Measurements from ENCODE around the gene KPTN. TPM values are rescaled to one million over a fixed set of nuclear protein-coding genes. Genes with fewer than 3 reads are reported as not detected.

The KPTN gene
- polyA plus RNA-seq, 1 experiment, result 12.1 TPM

DNA sequence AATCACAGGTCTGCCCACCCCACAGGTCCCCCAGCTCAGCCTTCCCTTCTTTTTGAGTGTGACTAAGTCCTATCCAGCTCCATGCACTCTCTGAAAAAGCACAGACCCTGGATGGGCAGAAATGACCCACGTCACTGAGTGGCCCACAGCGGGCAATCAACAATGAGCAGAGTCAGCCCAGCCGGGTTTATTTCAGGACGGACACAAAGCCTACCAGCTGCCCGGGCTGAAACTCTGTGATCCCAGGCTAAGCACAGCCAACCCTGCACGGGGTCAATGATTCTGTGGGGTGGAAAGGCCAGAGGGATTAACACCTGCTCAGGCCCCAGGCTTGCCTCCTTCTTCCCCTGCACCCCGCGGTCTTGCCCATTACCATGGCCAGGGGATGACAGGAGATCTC lies 22.4 kb upstream of the KPTN start:
- ChIA-PET CTCF (no interaction called here), POLR2A (no interaction called here)
- H3K36me3 ChIP-seq (ENCODE audit: control insufficient read depth, insufficient read depth, low read length), result peaks cover 13% of the 10 kb centered on the region
- H3K27me3 ChIP-seq (ENCODE audit: control insufficient read depth, insufficient read depth, low read length), result no peaks in the 10 kb centered on the region
- DNase-seq (ENCODE audit: low read depth), result no peak
- TF ChIP-seq, protein P1, sequence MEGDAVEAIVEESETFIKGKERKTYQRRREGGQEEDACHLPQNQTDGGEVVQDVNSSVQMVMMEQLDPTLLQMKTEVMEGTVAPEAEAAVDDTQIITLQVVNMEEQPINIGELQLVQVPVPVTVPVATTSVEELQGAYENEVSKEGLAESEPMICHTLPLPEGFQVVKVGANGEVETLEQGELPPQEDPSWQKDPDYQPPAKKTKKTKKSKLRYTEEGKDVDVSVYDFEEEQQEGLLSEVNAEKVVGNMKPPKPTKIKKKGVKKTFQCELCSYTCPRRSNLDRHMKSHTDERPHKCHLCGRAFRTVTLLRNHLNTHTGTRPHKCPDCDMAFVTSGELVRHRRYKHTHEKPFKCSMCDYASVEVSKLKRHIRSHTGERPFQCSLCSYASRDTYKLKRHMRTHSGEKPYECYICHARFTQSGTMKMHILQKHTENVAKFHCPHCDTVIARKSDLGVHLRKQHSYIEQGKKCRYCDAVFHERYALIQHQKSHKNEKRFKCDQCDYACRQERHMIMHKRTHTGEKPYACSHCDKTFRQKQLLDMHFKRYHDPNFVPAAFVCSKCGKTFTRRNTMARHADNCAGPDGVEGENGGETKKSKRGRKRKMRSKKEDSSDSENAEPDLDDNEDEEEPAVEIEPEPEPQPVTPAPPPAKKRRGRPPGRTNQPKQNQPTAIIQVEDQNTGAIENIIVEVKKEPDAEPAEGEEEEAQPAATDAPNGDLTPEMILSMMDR (IDR thresholded peaks at IDR 0.05; ENCODE audit: insufficient read depth, low read depth, low read length), result no peak
- no peak overlapping the region for H3K4me3 ChIP-seq (ENCODE audit: low read depth, low read length)

DNA sequence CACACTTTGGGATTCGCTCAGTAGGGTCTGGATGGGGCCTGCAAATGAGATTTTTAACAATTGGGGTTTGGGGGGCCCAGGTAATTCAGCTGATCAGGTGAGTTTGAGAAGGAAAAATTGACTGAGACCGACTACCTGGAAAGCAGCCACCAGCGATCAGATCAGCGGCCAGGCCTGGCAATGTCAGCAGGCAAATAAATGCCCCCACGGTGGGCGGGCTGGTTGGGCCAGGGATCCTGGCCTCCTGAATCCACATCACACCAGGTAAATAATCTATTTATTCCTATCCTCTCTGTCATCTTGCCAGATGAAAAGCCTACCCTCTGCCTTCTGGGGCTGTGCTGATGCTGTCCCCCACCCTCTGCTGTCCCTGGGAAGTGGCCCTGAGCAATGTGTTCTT lies 21.5 kb upstream of the KPTN start:
- ChIA-PET POLR2A (no interaction called here), CTCF (interaction anchor here (0.6 kb wide), 1 partner anchor 10 kb away, joined by 4 read pairs; no protein-coding TSS in a partner anchor)
- no peak overlapping the region for H3K4me3 ChIP-seq (ENCODE audit: low read depth, low read length)
- TF ChIP-seq, protein P1 (IDR thresholded peaks at IDR 0.05; ENCODE audit: insufficient read depth, low read depth, low read length), result no peak
- H3K36me3 ChIP-seq (ENCODE audit: control insufficient read depth, insufficient read depth, low read length), result peaks cover 15% of the 10 kb centered on the region
- H3K27me3 ChIP-seq (ENCODE audit: control insufficient read depth, insufficient read depth, low read length), result no peaks in the 10 kb centered on the region
- DNase-seq (ENCODE audit: low read depth), result no peak

- no peak for DNase-seq (ENCODE audit: low read depth)
- CTCF ChIA-PET, result interaction anchor here (1.3 to 1.6 kb wide), 2 partner anchors 9 to 11 kb away, joined by 4 to 8 read pairs; partner anchors contain the start of gene NAPA
- POLR2A ChIA-PET, result no interaction called here
- Histone ChIP-seq H3K4me3 (ENCODE audit: low read depth, low read length) (no peak overlapping the region), H3K27me3 (ENCODE audit: control insufficient read depth, insufficient read depth, low read length) (no peaks in the 10 kb centered on the region), H3K36me3 (ENCODE audit: control insufficient read depth, insufficient read depth, low read length) (peaks cover 26% of the 10 kb centered on the region)
- TF ChIP-seq, protein P1 (IDR thresholded peaks at IDR 0.05; ENCODE audit: insufficient read depth, low read depth, low read length), result no peak
Measured at GRCh38 chr19:47503826-47504150, 19.8 kb upstream of the KPTN start.

- DNase-seq (ENCODE audit: low read depth), result no peak
- ChIA-PET POLR2A (no interaction called here), CTCF (interaction anchor here (1.3 to 1.6 kb wide), 2 partner anchors 9 to 12 kb away, joined by 4 to 8 read pairs; partner anchors contain the start of gene NAPA)
- H3K27me3 ChIP-seq (ENCODE audit: control insufficient read depth, insufficient read depth, low read length), result no peaks in the 10 kb centered on the region
- no peak overlapping the region for H3K4me3 ChIP-seq (ENCODE audit: low read depth, low read length)
- TF ChIP-seq, protein P1 (IDR thresholded peaks at IDR 0.05; ENCODE audit: insufficient read depth, low read depth, low read length), result no peak
- peaks cover 29% of the 10 kb centered on the region for H3K36me3 ChIP-seq (ENCODE audit: control insufficient read depth, insufficient read depth, low read length)
Measured at GRCh38 chr19:47503130-47503825, 19.3 kb upstream of the KPTN start.

DNA sequence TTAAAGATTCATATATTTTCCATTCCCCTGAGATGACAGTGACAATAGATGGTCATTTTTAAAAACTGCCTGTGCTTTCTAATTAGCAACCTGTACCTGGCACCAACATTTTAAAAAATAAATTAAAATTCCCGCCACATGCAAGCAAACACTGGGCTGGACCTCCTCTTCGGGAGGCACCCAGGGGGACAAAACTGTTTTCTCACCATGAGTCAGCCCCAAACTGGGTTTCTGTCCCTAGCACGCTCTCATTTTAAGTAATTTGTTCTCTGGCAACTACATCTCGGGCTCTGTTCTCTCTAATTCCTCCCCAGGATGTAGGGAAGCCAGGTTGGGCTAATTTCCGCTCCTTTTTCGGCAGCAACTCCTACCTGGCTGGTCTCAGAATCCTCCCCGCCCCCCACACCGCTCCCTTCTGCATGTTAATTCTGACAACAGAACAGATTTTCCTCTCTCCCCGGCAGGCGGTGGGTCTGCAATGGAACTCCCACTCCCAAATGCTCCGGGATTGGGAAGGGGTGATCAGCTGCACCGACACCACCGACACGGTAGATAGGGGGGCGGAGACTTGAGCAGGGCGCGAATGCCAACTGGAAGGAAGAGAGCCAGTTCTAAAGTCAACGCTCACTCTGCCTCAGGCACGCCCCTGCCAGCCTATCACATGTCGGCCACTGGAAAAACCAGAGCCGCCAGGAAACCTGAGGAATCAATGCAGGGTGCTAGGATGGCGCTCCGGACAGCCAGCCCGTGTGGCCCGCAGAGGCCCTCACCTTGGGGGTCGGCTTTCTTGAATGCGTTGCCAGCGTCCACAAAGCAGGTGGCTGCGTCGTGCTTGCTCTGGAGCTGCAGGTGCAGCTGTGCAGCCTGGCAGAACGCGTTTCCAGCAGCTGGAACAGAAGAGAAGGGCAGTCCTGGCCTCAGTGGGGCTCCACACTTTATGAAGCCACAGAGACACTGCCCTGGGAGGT lies 16.1 kb upstream of the KPTN start:
- H3K36me3 ChIP-seq (ENCODE audit: control insufficient read depth, insufficient read depth, low read length), result peaks cover 44% of the 10 kb centered on the region

More for the DNA sequence above, 16.1 kb upstream of the KPTN start:
- TF ChIP-seq, protein P1 (IDR thresholded peaks at IDR 0.05; ENCODE audit: insufficient read depth, low read depth, low read length), result no peak
- Histone ChIP-seq H3K27me3 (ENCODE audit: control insufficient read depth, insufficient read depth, low read length) (no peaks in the 10 kb centered on the region), H3K4me3 (ENCODE audit: low read depth, low read length) (no peak overlapping the region)
- ChIA-PET CTCF (interaction anchor here (0.6 kb wide), 1 partner anchor 70 kb away, joined by 3 read pairs; no protein-coding TSS in a partner anchor), POLR2A (no interaction called here)
- DNase-seq (ENCODE audit: low read depth), result no peak
